ENCODE measurements around the gene CACNG3.

The CACNG3 gene

DNA sequence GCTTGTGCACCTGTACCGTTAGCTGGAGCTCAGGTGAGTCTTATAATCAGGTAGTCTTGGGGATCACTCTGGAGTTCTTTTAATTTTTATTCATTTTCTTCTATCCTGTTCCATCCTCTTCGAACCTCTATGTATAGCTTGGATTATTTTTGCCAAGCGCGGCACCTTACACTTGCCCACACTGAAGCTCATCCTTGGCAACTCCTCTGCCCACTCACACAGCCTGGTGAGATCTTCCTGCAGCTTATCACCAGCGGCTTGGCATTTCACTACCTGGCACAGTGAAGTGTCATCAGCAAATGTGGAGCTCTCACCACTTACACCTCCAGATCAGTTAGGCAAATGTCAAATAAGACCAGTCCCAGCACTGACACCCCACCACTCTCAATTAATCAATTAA is 116.7 kb downstream of the CACNG3 start:
- no peaks in the 10 kb centered on the region for H3K36me3 ChIP-seq (ENCODE audit: control insufficient read depth in 1 of 2, insufficient read depth in 2 of 2, low read length in 2 of 2)

DNA sequence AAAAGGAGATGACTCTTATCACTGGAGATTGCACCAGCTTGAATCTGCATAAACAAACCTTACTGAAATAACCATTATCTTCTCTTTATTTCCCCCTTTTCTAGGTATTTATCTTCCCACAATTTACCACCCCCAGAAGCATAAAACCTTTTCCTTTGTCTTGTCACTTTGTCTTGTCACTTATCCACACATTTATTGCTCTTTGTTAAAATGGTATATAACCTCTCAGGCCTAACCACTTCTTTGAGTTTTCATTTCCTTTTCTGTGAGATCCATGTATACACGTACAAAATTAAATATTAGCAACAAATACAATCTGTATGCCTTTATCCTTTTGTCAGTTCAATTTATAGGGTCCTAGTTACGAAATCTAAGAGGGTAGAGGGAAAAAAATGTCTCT is 122.9 kb downstream of the CACNG3 start:
- peaks cover 5 to 10% of the 10 kb centered on the region in 2 donors for H3K9me3 ChIP-seq (ENCODE audit: control insufficient read depth in 1 of 2, low read length in 2 of 2)
- H3K4me1 ChIP-seq (ENCODE audit: control insufficient read depth in 1 of 2, insufficient read depth in 2 of 2, low read length in 2 of 2): no peaks in the 10 kb centered on the region

More for the DNA sequence above, 116.7 kb downstream of the CACNG3 start:
- H3K27me3 ChIP-seq (ENCODE audit: control insufficient read depth in 1 of 2, insufficient read depth in 2 of 2, low read length in 2 of 2): no peaks in the 10 kb centered on the region
- H3K9me3 ChIP-seq (ENCODE audit: control insufficient read depth in 1 of 2, low read length in 2 of 2): peaks cover 0 to 4% of the 10 kb centered on the region in 2 donors
- no peak overlapping the region for H3K9ac ChIP-seq (ENCODE audit: low read depth in 1 of 2, low read length in 2 of 2)
- no peaks in the 10 kb centered on the region for H3K4me1 ChIP-seq (ENCODE audit: control insufficient read depth in 1 of 2, insufficient read depth in 2 of 2, low read length in 2 of 2)
- H3K27ac ChIP-seq (ENCODE audit: low read depth, low read length): no peak overlapping the region
- H3K4me3 ChIP-seq (ENCODE audit: low read depth in 1 of 2, low read length in 2 of 2): no peak overlapping the region

DNA sequence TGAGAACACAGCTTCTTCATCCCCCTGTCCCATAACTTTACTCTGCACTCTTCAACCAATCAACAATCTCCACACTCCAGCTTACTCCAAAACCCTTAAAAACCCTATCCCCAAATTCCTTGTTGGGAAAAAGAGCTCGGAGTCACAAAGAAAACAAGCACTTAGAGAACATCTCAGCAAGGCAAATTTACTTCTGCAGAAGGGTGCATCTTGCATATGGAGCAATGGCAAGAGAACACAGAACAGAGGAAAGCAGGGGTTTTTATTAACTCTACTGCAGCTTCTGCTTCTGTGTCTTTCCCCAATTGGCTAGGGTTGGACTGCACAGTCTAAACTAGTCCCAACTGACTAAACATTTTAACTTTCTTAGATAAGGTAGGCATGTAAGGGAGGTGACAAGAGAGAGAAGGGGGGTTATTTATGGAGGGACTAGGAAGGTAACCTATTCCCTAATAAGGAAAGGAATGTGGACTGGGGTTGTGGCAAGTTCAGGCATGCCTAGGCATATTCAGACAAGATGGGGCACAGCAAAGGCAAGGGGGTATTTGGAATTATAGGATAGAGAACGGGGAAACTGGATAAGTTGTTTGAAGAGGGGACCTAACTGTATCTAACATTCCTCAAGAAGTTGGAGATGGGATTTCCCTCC is 125.5 kb downstream of the CACNG3 start:
- H3K36me3 ChIP-seq (ENCODE audit: control insufficient read depth in 1 of 2, insufficient read depth in 2 of 2, low read length in 2 of 2): no peaks in the 10 kb centered on the region
- H3K27ac ChIP-seq (ENCODE audit: low read depth, low read length): no peak overlapping the region
- no peak overlapping the region for H3K4me3 ChIP-seq (ENCODE audit: low read depth in 1 of 2, low read length in 2 of 2)
- H3K4me1 ChIP-seq (ENCODE audit: control insufficient read depth in 1 of 2, insufficient read depth in 2 of 2, low read length in 2 of 2): no peaks in the 10 kb centered on the region
- H3K9ac ChIP-seq (ENCODE audit: low read depth in 1 of 2, low read length in 2 of 2): no peak overlapping the region
- H3K27me3 ChIP-seq (ENCODE audit: control insufficient read depth in 1 of 2, insufficient read depth in 2 of 2, low read length in 2 of 2): no peaks in the 10 kb centered on the region
- H3K9me3 ChIP-seq (ENCODE audit: control insufficient read depth in 1 of 2, low read length in 2 of 2): peaks cover 5 to 10% of the 10 kb centered on the region in 2 donors

More for the DNA sequence above, 122.9 kb downstream of the CACNG3 start:
- Histone ChIP-seq H3K27me3 (ENCODE audit: control insufficient read depth in 1 of 2, insufficient read depth in 2 of 2, low read length in 2 of 2) (no peaks in the 10 kb centered on the region), H3K4me3 (ENCODE audit: low read depth in 1 of 2, low read length in 2 of 2) (no peak overlapping the region), H3K27ac (ENCODE audit: low read depth, low read length) (no peak overlapping the region), H3K36me3 (ENCODE audit: control insufficient read depth in 1 of 2, insufficient read depth in 2 of 2, low read length in 2 of 2) (no peaks in the 10 kb centered on the region), H3K9ac (ENCODE audit: low read depth in 1 of 2, low read length in 2 of 2) (no peak overlapping the region)

DNA sequence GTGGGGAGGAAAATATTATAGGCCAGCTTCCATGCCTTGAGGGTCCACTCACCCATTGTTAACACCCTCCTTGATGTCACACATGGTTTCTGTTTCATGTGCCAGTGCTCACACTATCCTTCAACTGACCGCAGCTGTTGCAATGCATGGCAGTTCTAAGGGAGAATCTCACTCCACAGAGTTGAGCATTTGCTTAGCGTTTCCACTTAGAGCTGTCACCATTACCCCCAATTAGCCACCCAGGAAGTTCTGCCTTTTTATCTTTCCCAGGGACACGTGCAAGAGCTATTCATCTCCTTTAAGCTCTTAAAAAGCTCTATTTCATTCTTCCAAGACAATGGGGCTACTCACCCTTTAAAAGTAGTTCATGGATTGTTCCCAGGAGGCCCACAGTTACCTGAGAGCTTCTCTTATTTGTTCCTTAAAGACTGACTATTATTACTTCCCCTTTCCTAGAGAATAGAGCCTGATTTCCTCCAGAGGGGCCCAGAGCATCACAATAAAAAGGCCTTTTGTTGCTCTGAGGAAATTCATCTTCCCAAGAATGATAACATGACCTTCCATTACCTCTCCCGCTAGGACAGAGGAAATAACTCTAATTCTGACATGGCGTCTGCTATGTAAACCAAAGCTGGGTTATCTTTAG is 126.8 kb downstream of the CACNG3 start:
- Histone ChIP-seq H3K27me3 (ENCODE audit: control insufficient read depth in 1 of 2, insufficient read depth in 2 of 2, low read length in 2 of 2) (no peaks in the 10 kb centered on the region), H3K36me3 (ENCODE audit: control insufficient read depth in 1 of 2, insufficient read depth in 2 of 2, low read length in 2 of 2) (no peaks in the 10 kb centered on the region), H3K9me3 (ENCODE audit: control insufficient read depth in 1 of 2, low read length in 2 of 2) (peaks cover 5 to 7% of the 10 kb centered on the region in 2 donors), H3K4me1 (ENCODE audit: control insufficient read depth in 1 of 2, insufficient read depth in 2 of 2, low read length in 2 of 2) (no peaks in the 10 kb centered on the region), H3K27ac (ENCODE audit: low read depth, low read length) (no peak overlapping the region), H3K4me3 (ENCODE audit: low read depth in 1 of 2, low read length in 2 of 2) (no peak overlapping the region), H3K9ac (ENCODE audit: low read depth in 1 of 2, low read length in 2 of 2) (no peak overlapping the region)

DNA sequence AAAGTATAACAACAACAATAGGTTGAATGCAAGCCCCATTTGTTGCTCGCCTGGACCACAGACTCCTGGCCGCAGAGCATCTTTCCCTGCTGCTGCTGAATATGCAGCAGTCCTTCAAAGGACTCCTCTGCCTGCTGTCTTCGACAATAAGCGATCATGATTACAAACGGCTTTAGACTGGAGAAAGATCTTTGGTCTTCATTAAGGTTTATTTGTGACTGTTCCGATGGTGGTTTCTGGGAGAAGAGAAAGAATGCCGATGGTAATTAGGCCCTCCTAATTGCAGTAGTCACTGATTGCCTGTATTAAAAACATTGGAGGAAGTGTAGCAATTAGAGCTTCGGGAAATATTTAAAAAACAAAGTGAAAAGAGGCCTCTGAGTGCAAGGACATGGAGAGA is 138.2 kb downstream of the CACNG3 start:
- no peaks in the 10 kb centered on the region for H3K36me3 ChIP-seq (ENCODE audit: control insufficient read depth in 1 of 2, insufficient read depth in 2 of 2, low read length in 2 of 2)
- H3K9ac ChIP-seq (ENCODE audit: low read depth in 1 of 2, low read length in 2 of 2): no peak overlapping the region
- H3K27ac ChIP-seq (ENCODE audit: low read depth, low read length): no peak overlapping the region
- no peak overlapping the region for H3K4me3 ChIP-seq (ENCODE audit: low read depth in 1 of 2, low read length in 2 of 2)
- no peaks in the 10 kb centered on the region for H3K9me3 ChIP-seq (ENCODE audit: control insufficient read depth in 1 of 2, low read length in 2 of 2)
- H3K27me3 ChIP-seq (ENCODE audit: control insufficient read depth in 1 of 2, insufficient read depth in 2 of 2, low read length in 2 of 2): no peaks in the 10 kb centered on the region
- no peaks in the 10 kb centered on the region for H3K4me1 ChIP-seq (ENCODE audit: control insufficient read depth in 1 of 2, insufficient read depth in 2 of 2, low read length in 2 of 2)

DNA sequence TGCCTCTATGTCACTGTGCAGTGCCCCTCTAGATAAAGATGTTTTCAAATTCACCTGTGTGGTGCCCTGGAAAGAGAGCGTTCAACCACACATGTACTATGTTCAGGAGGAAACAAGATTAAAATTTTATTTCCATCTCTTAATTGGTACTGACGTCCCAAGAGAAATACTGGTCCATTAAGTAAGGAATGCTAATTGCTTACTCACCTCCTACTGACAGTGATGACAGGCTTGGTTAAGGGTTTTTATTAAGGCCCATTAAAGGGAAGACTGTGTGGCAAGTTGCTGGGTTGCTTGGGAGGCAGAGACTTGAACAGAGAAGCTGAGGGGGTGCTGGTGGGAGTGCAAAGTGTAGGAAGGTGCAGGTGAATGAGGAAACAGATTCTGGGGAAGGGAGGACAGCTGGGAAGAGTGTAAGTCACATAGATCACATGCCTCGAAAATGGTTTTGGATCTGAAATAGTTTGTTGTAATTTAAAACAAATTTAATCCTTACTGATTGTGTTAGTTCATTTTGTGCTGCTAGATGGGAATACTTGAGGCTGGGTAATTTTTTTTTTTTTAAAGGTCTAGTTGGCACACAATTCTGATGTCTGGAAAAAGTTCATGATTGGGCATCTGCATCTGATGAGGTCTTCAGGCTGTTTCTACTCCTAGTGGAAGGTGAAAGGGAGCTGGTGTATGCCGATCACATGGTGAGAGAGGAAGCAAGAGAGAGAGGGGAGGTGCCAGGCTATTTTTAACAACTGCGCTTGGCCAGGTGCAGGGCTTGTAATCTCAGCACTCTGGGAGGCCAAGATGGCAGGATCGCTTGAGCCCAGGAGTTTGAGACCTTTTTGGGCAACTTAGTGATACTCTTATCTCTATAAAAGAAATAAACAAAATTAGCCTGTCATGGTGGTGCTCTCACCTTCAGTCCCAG is 140.5 kb downstream of the CACNG3 start:
- Histone ChIP-seq H3K4me3 (ENCODE audit: low read depth in 1 of 2, low read length in 2 of 2) (no peak overlapping the region), H3K36me3 (ENCODE audit: control insufficient read depth in 1 of 2, insufficient read depth in 2 of 2, low read length in 2 of 2) (no peaks in the 10 kb centered on the region), H3K27me3 (ENCODE audit: control insufficient read depth in 1 of 2, insufficient read depth in 2 of 2, low read length in 2 of 2) (no peaks in the 10 kb centered on the region), H3K4me1 (ENCODE audit: control insufficient read depth in 1 of 2, insufficient read depth in 2 of 2, low read length in 2 of 2) (no peaks in the 10 kb centered on the region), H3K27ac (ENCODE audit: low read depth, low read length) (no peak overlapping the region), H3K9me3 (ENCODE audit: control insufficient read depth in 1 of 2, low read length in 2 of 2) (no peaks in the 10 kb centered on the region), H3K9ac (ENCODE audit: low read depth in 1 of 2, low read length in 2 of 2) (no peak overlapping the region)

DNA sequence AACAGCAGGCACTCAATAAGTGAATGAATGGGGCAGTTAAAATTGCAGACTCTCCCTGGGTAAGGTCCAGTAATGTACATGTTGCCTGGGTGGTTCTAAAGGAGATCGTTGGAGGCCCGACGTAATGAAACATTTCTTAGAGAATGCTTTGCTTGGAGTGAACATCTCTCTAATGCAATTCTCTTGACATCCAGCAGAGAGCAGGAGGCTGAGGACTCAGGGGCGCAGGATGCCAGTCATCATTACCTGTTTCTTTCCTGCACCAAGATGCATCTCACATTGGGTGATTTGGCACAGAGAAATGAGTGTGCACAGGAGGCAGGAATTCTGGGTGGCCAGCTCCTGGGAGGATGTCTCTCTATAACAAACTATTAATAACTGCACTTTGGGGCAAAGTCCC is 152.9 kb downstream of the CACNG3 start:
- Histone ChIP-seq H3K9me3 (ENCODE audit: control insufficient read depth in 1 of 2, low read length in 2 of 2) (no peaks in the 10 kb centered on the region), H3K4me1 (ENCODE audit: control insufficient read depth in 1 of 2, insufficient read depth in 2 of 2, low read length in 2 of 2) (no peaks in the 10 kb centered on the region), H3K27me3 (ENCODE audit: control insufficient read depth in 1 of 2, insufficient read depth in 2 of 2, low read length in 2 of 2) (no peaks in the 10 kb centered on the region), H3K4me3 (ENCODE audit: low read depth in 1 of 2, low read length in 2 of 2) (no peak overlapping the region), H3K36me3 (ENCODE audit: control insufficient read depth in 1 of 2, insufficient read depth in 2 of 2, low read length in 2 of 2) (no peaks in the 10 kb centered on the region), H3K27ac (ENCODE audit: low read depth, low read length) (no peak overlapping the region), H3K9ac (ENCODE audit: low read depth in 1 of 2, low read length in 2 of 2) (no peak overlapping the region)

Data from duodenal mucosa (tissue), 2 donors.